DMS53 treated with DMSO at 0.1 percent for 48 hours (cell line): Measurements from ENCODE around the gene SMIM41.
A peak's percentile ranks its signal among the peaks of the same experiment; 100 is the strongest.

Experiments
- DNase-seq: peaks from one replicate; lab custom pipeline; 2025; ENCODE audit not compliant: unreplicated experiment; lab: John Stamatoyannopoulos, UW

The SMIM41 gene

DNA sequence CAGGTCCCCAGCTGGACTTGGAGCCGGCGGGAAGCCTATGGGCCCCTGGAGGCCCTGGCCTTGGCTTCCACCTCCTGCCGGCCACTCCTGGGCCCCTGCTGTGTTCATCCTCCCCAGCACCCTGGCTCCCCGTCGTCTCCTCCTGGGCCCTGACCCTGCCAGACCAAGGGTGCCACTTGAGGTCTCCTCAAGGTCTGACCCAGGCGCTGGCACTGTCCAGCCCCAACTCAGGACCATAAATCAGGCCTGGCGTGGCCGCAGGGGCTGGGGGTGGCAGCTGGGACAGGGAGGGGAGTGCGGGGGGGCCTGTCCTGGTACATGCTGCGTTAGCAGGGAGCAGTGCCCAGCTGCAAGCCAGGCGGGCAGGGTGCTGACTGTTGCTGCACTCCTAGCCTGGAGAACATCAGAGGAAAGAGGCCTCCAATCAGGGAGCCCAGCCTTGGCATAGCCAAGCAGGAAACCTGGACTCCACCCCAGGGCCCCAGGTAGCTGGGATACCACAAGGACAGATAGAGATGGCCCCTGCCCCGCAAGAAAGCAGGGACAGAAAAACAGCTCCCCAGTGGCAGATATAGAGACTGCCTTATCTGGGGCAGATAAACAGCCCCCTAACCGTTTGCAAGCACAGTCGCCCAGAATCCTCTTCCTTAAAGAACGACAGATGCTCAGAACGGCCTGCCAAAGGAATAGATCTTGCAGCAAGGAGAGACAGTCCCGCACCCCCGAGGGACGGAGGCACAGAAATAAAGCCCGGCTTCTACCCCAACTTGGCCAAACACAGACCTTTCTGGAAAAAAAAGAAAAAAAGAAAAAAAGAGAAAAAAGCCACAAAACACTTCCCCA is 16.2 kb upstream of the SMIM41 start:
- no peak for DNase-seq

DNA sequence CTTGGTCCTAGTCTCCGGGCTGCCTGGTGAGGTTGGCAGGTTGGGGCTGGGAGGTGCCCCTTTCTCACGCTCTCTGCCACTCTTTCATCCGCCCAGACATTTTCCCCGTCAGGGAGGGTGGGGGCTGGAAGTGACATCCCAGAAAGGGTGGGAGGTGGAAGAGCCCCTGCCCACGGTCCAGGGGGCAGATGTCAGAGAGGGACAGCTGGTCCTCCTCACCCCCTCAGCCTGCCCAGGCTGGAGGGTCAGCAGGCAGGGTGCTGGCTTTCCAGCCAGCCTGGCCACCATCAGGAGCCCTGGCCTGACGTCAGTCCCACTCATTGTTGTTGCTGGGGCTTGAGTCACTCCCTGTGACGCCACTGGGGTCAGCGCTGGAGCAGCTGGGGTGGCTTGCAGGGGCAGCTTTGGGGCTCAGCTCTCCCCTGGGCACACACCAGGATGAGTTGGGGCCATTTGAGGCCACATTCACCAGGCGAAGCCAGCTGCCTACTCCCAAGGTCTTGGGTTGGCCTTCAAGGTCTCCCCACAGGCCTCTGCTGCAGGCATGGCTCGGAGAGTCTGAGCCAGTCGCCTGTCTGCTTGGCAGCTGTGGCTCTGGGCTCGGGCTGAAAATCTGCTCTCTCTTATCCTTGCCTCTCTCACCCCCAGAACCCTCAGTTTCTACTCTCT is 15.4 kb upstream of the SMIM41 start:
- DNase-seq, result no peak

DNA sequence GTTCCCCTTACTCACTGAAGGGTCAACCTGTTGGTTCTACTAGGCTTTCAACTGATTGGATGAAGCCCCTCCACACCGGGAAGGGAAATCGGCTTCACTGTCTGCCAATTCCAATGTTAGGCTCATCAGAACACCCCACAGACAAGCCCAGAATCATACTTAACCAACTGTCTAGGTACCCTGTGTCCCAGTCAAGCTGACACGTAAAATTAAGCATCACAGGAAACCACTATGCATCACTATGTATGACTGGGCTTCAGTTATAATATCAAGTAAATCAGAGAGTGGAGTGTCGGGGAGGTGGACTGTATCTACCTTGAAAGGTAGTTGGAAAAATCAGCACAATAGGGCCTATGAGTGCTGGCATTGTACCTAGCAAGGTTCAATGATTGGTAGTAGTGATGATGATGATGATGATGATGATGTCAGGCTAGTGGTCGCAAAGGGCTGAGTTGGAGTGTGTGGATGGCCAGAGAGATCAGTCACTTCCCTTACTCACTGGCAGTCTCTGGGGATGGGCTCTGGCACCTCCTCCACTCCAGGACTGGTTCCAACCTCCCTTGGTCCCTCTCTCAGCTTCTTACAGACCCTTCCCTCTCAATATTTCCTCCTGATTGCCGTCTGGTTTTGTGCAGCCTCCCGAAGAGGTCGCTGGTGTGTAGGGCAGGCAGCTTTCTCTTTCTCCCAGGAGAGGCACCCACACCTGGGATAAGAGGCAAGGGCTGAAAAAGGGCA is 13.0 kb upstream of the SMIM41 start:
- DNase-seq, result no peak

DNA sequence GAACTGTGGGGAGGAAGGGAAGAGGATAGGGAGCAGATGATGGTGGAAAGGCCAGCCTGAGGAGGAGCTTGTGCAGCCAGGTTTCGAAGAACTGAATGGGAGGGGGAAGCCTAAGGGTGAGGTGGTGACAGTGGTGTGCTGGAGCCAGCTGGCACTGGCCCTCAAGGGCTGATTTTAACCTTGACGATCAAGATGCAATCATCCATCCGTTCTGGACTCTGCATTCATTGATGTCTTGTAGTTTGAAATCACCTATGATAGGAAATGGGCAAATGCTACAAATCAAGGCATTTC is 12.5 kb upstream of the SMIM41 start:
- no peak for DNase-seq

- peak; percentile 88 for DNase-seq
Measured at GRCh38 chr12:52069327-52070184, 9.9 kb upstream of the SMIM41 start, which contains the start of gene ATG101. TSS of gene ATG101 (plus strand) at chr12:52069978. CDS start at chr12:52073651, 3,673 bp downstream.

- no peak for DNase-seq
Measured at GRCh38 chr12:52070185-52070925, 9.1 kb upstream of the SMIM41 start.

GRCh38 chr12:52073531-52074381 is 5.7 kb upstream of the SMIM41 start:
- no peak for DNase-seq

DNA sequence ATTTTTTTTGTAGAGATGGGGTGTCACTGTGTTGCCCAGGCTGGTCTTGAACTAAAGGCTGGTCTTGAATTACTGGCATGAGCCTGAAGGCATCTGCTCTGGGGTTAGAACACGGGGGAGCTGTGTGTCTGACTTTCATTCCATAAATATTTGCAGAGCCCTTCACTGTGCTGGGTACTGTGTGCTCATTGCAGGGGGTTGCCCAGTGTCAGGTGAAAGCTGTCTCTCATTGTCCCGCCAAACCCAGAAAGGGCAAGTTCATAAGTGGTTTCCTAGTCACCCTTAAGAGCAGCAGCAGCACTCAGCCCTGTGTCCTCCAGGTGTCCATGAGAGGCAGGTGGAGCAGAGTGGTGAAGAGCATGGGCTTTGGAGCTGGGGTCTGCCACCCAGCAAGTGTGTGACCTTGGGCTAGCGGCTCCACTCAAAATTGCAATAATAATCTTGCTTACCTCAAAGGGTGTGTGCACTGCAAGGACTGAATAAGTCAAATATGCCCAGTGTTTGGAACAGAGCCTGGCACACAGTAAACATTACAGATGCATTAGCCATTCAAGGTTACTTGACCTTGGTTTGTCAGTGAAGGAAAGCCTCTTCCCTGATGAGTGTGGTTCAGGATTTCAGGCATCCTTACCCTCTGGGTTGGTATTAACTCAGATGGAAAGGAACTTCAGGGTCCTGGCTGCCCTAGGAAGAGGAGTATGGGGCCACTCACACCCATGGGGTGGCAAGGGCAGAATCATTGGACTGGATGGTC is 4.4 kb upstream of the SMIM41 start:
- DNase-seq, result no peak

- DNase-seq, result no peak
Measured at GRCh38 chr12:52076811-52077210, 2.7 kb upstream of the SMIM41 start.

DNA sequence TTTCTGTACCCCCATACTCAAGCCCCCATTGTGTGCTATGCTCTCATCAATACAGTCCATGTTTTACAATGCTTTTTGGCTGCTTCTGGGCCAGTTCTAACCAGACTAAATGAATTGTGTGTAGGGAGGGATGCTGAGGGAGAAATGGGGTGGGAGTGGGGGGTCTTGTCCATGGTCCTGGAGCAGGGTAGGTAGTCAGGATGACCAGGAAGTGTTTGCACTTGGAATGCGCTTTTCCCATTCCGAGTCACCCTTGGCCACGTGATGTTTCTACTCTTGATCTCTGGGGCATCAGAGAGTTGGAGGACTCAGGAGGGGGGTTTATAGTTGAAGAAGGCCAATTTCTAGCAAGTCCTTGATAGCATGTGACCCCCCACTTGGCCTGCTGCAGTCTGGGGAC is 1.2 kb upstream of the SMIM41 start:
- DNase-seq, result no peak

- no peak for DNase-seq
Measured at GRCh38 chr12:52080403-52081251, 1.1 kb downstream of the SMIM41 start.

GRCh38 chr12:52081263-52081733 is 1.8 kb downstream of the SMIM41 start:
- DNase-seq, result peak; percentile 22

- DNase-seq, result no peak
Measured at GRCh38 chr12:52082026-52082668, 2.6 kb downstream of the SMIM41 start.

- no peak for DNase-seq
Measured at GRCh38 chr12:52082669-52082987, 3.1 kb downstream of the SMIM41 start.

- DNase-seq, result peak; percentile 55
Measured at GRCh38 chr12:52082988-52083637, 3.6 kb downstream of the SMIM41 start.

- no peak for DNase-seq
Measured at GRCh38 chr12:52083638-52083996, 4.1 kb downstream of the SMIM41 start.
